Activated CD8-positive, alpha-beta memory T cell treated with anti-CD3 and anti-CD28 coated beads for 24 hours (primary cell): ENCODE results near the gene UPF3B.
"Not testable (repeated sequence)": the region's sequence is repeated elsewhere in the genome, so short reads cannot be mapped to it uniquely, and the experiment has no call there.

Source experiments
- DNase-seq: peaks from one replicate; pipeline ENCODE4 v3.0.0-alpha.2; 2020

UPF3B gene

GRCh38 chrX:119852382-119853353, at the start of gene UPF3B:
Gene UPF3B (minus strand): TSS chrX:119852963. CDS start chrX:119852928, 35 bp downstream.
- peak; percentile 91 for DNase-seq

GRCh38 chrX:119900976-119901375, 48.2 kb upstream of the UPF3B start:
- no peak for DNase-seq

- no peak for DNase-seq
Observed at GRCh38 chrX:119899125-119899524, 46.4 kb upstream of the UPF3B start.

- DNase-seq, result no peak
Observed at GRCh38 chrX:119895843-119896326, 43.1 kb upstream of the UPF3B start, which contains the start of gene AKAP14. Gene AKAP14 (plus strand): TSS chrX:119895893. CDS start chrX:119903224, 7,331 bp downstream.

GRCh38 chrX:119891961-119892692, 39.4 kb upstream of the UPF3B start:
- DNase-seq, result not testable (repeated sequence)

- DNase-seq, result not testable (repeated sequence)
Observed at GRCh38 chrX:119890626-119891025, 37.9 kb upstream of the UPF3B start.

- DNase-seq, result peak; percentile 75
Observed at GRCh38 chrX:119887721-119888425, 35.1 kb upstream of the UPF3B start.

- DNase-seq, result no peak
Observed at GRCh38 chrX:119885554-119886428, 33.0 kb upstream of the UPF3B start.

GRCh38 chrX:119880552-119881437, 28.0 kb upstream of the UPF3B start:
- no peak for DNase-seq

GRCh38 chrX:119880076-119880475, 27.3 kb upstream of the UPF3B start:
- DNase-seq, result no peak

GRCh38 chrX:119878740-119879139, 26.0 kb upstream of the UPF3B start:
- DNase-seq, result no peak

GRCh38 chrX:119871599-119872395, 19.0 kb upstream of the UPF3B start, which contains the start of the genes NDUFA1 and RNF113A:
Gene NDUFA1 (plus strand): TSS chrX:119871832. CDS start chrX:119871912, 80 bp downstream.
Gene RNF113A (minus strand): TSS chrX:119871733. CDS start chrX:119871613, 120 bp downstream.
- peak; percentile 88 for DNase-seq

- DNase-seq, result no peak
Observed at GRCh38 chrX:119871245-119871598, 18.5 kb upstream of the UPF3B start.

- peak; percentile 63 for DNase-seq
Observed at GRCh38 chrX:119870626-119871131, 17.9 kb upstream of the UPF3B start.

GRCh38 chrX:119853444-119853843, 681 bp upstream of the UPF3B start:
- no peak for DNase-seq

GRCh38 chrX:119833905-119834304, 18.9 kb downstream of the UPF3B start:
- DNase-seq, result no peak

GRCh38 chrX:119828446-119828845, 24.3 kb downstream of the UPF3B start:
- DNase-seq, result no peak

- DNase-seq, result no peak
Observed at GRCh38 chrX:119826399-119826959, 26.3 kb downstream of the UPF3B start.

GRCh38 chrX:119824221-119824620, 28.5 kb downstream of the UPF3B start:
- DNase-seq, result not testable (repeated sequence)
